Natural killer cell (primary cell): ENCODE results near the gene TWIST2. TPM values are rescaled to one million over a fixed set of nuclear protein-coding genes. Genes with fewer than 3 reads are reported as not detected.
A peak's percentile ranks its signal among the peaks of the same experiment; 100 is the strongest.

Source experiments
- ATAC-seq, 3 donors: fragments of 150-1000 bp in 2 of 3; fragments of 200-7000 bp in 1 of 3; cut with Tn5 transposase; 1 replicate in 1 of 3; 2 replicates in 2 of 3; pipeline ENCODE4 v1.10.0; 2021; ENCODE audit warnings: mild to moderate bottlenecking in 2 of 3, moderate library complexity in 2 of 3
- DNase-seq, 2 donors: peaks; one replicate each; pipeline versions ENCODE4 v3.0.0 to v3.0.0-alpha.2; 2013 to 2021; ENCODE audit warnings: mixed read lengths in 1 of 2
- H3K27ac ChIP-seq: one replicate; pipeline ENCODE4 v1.5.1; 2013; ENCODE audit warnings: mild to moderate bottlenecking, low read length
- H3K27me3 ChIP-seq: one replicate; pipeline ENCODE4 v1.6.1; 2013; ENCODE audit warnings: low read length; ENCODE audit not compliant: control insufficient read depth, insufficient read depth
- H3K36me3 ChIP-seq: one replicate; pipeline ENCODE4 v1.6.1; 2013; ENCODE audit warnings: low read length; ENCODE audit not compliant: control insufficient read depth, insufficient read depth
- H3K4me1 ChIP-seq: one replicate; pipeline ENCODE4 v1.6.1; 2013; ENCODE audit warnings: low read length; ENCODE audit not compliant: control insufficient read depth, insufficient read depth
- H3K4me3 ChIP-seq: one replicate; pipeline ENCODE4 v1.5.1; 2013; ENCODE audit warnings: low read length
- H3K9me3 ChIP-seq: one replicate; pipeline ENCODE4 v1.6.1; 2013; ENCODE audit warnings: low read length; ENCODE audit not compliant: control insufficient read depth, insufficient read depth
- H3K27ac Mint-ChIP-seq, 2 donors: one replicate each; pipeline ENCODE4 v1.8.0; 2022; ENCODE audit warnings: mild to moderate bottlenecking in 2 of 2, mixed read lengths in 2 of 2, moderate library complexity in 1 of 2
- H3K27me3 Mint-ChIP-seq, 2 donors: one replicate each; pipeline ENCODE4 v1.8.0; 2022; ENCODE audit warnings: low read depth in 2 of 2, mixed read lengths in 2 of 2
- H3K36me3 Mint-ChIP-seq: one replicate; pipeline ENCODE4 v1.8.0; 2022; ENCODE audit warnings: mixed read lengths
- H3K4me1 Mint-ChIP-seq, 2 donors: one replicate each; pipeline ENCODE4 v1.8.0; 2022; ENCODE audit warnings: mixed read lengths in 2 of 2
- H3K4me3 Mint-ChIP-seq: one replicate; pipeline ENCODE4 v1.8.0; 2022; ENCODE audit warnings: mild to moderate bottlenecking, moderate library complexity, mixed read lengths
- H3K9me3 Mint-ChIP-seq, 2 donors: one replicate each; pipeline ENCODE4 v1.8.0; 2022; ENCODE audit warnings: mixed read lengths in 2 of 2
- CTCF ChIP-seq: fragments of 200-600 bp; IDR thresholded peaks from one replicate; pipeline ENCODE4 v1.8.0; 2022; ENCODE audit warnings: antibody characterized with exemption
- WGBS: methylation state at CpG from one replicate; pipeline ENCODE4 v1.1.7; 2013; ENCODE audit warnings: missing lambda C conversion rate; ENCODE audit not compliant: insufficient coverage; 5-methylcytosine and 5-hydroxymethylcytosine counted together
- intact Hi-C: fragments of 100-400 bp; cut with micrococcal nuclease; formaldehyde crosslinking; loops from one replicate; pipeline ENCODE4 v1.14.2; 2022
- total RNA-seq, 4 donors: library from RNA; stranded (reverse); fragments of 120-200 nt in 1 of 4; gene quantifications; one replicate each; pipeline versions ENCODE4 v1.2.3 to v1.2.4, GENCODE V29; 2013 to 2022

Gene TWIST2
- total RNA-seq, 3 donors from 2014 or later (not counting 1 experiment from before 2014, with no cell fraction given), result not detected

DNA sequence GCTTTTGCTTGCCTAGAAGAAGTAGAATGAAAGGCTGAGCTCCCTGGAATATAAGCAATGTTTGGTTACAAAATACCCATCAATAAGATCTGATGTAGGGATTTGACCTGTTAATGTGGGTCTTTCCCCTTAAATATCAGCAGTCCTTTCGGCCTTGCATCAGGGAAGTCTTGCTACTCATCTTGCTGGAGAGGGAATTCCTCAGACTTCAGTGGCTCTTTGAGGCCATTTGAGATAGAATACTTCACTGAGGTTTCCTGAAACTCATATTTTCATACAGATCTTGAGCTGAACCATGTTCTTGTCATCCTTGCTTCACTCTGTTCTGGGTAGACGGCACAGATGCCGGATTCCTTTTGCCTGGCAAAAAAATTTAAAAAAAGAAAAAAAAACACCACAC, 3.9 kb downstream of the TWIST2 start:
- Mint-ChIP-seq H3K4me1 (no peaks in the 10 kb centered on the region), H3K4me3 (no peak overlapping the region), H3K9me3 (no peaks in the 10 kb centered on the region), H3K27me3 (peaks cover 7 to 22% of the 10 kb centered on the region in 2 donors), H3K36me3 (no peaks in the 10 kb centered on the region), H3K27ac (no peak overlapping the region)
- Histone ChIP-seq H3K4me1 (peaks cover 2% of the 10 kb centered on the region), H3K27ac (no peak overlapping the region), H3K36me3 (no peaks in the 10 kb centered on the region), H3K4me3 (no peak overlapping the region), H3K27me3 (peaks cover 11% of the 10 kb centered on the region), H3K9me3 (no peaks in the 10 kb centered on the region)
- ATAC-seq, result no peak
- WGBS, result 98% methylated on average over 3 of the region's 3 CpGs
- no peak for DNase-seq
- intact Hi-C loops, result no loop called here
- TF ChIP-seq CTCF, result no peak

GRCh38 chr2:238852206-238852869, 4.5 kb downstream of the TWIST2 start:
- Mint-ChIP-seq H3K9me3 (no peaks in the 10 kb centered on the region), H3K36me3 (no peaks in the 10 kb centered on the region), H3K27ac (no peak overlapping the region), H3K27me3 (peaks cover 7 to 22% of the 10 kb centered on the region in 2 donors), H3K4me3 (no peak overlapping the region), H3K4me1 (no peaks in the 10 kb centered on the region)
- H3K27ac ChIP-seq, result no peak overlapping the region
- no peak for ATAC-seq
- intact Hi-C loops, result no loop called here
- TF ChIP-seq CTCF, result no peak
- no peak overlapping the region for H3K4me3 ChIP-seq
- no peaks in the 10 kb centered on the region for H3K9me3 ChIP-seq
- H3K4me1 ChIP-seq, result peaks cover 2% of the 10 kb centered on the region
- no peak for DNase-seq
- peaks cover 11% of the 10 kb centered on the region for H3K27me3 ChIP-seq
- WGBS, result 71% methylated on average over 7 of the region's 9 CpGs
- H3K36me3 ChIP-seq, result no peaks in the 10 kb centered on the region

- Mint-ChIP-seq H3K27me3 (peaks cover 7 to 22% of the 10 kb centered on the region in 2 donors), H3K27ac (no peak overlapping the region), H3K36me3 (no peaks in the 10 kb centered on the region), H3K4me1 (no peaks in the 10 kb centered on the region), H3K9me3 (no peaks in the 10 kb centered on the region), H3K4me3 (peak overlapping the region; percentile 28)
- 71% methylated on average over 1 of the region's 1 CpG for WGBS
- Histone ChIP-seq H3K4me3 (no peak overlapping the region), H3K4me1 (peaks cover 1% of the 10 kb centered on the region), H3K27ac (no peak overlapping the region), H3K36me3 (no peaks in the 10 kb centered on the region), H3K27me3 (peaks cover 9% of the 10 kb centered on the region), H3K9me3 (no peaks in the 10 kb centered on the region)
- ATAC-seq (no peak), DNase-seq (no peak)
- no peak for TF ChIP-seq CTCF
- intact Hi-C loops, result no loop called here
Measured at GRCh38 chr2:238853218-238853617, 5.3 kb downstream of the TWIST2 start.

- Histone ChIP-seq H3K4me1 (no peaks in the 10 kb centered on the region), H3K36me3 (no peaks in the 10 kb centered on the region), H3K27ac (no peak overlapping the region), H3K4me3 (no peak overlapping the region), H3K27me3 (peaks cover 9% of the 10 kb centered on the region), H3K9me3 (no peaks in the 10 kb centered on the region)
- no peak for ATAC-seq
- Mint-ChIP-seq H3K27me3 (peaks cover 7 to 22% of the 10 kb centered on the region in 2 donors), H3K9me3 (no peaks in the 10 kb centered on the region), H3K4me1 (no peaks in the 10 kb centered on the region), H3K36me3 (no peaks in the 10 kb centered on the region), H3K4me3 (no peak overlapping the region), H3K27ac (no peak overlapping the region)
- intact Hi-C loops, result no loop called here
- TF ChIP-seq CTCF, result no peak
- WGBS, result 93% methylated on average over 9 of the region's 9 CpGs
- DNase-seq, result no peak
Measured at GRCh38 chr2:238853721-238854120, 5.8 kb downstream of the TWIST2 start.
